Activated CD4-positive, alpha-beta T cell treated with anti-CD3 and anti-CD28 coated beads, Interleukin-2, amount 50 U/mL, for 16 hours (primary cell): ENCODE data around the gene CASKIN2.
"Not testable (repeated sequence)": the region's sequence is repeated elsewhere in the genome, so short reads cannot be mapped to it uniquely, and the experiment has no call there.

Source experiments
- DNase-seq: peaks from one replicate; pipeline ENCODE4 v3.0.0-alpha.2; 2020

Gene CASKIN2

DNA sequence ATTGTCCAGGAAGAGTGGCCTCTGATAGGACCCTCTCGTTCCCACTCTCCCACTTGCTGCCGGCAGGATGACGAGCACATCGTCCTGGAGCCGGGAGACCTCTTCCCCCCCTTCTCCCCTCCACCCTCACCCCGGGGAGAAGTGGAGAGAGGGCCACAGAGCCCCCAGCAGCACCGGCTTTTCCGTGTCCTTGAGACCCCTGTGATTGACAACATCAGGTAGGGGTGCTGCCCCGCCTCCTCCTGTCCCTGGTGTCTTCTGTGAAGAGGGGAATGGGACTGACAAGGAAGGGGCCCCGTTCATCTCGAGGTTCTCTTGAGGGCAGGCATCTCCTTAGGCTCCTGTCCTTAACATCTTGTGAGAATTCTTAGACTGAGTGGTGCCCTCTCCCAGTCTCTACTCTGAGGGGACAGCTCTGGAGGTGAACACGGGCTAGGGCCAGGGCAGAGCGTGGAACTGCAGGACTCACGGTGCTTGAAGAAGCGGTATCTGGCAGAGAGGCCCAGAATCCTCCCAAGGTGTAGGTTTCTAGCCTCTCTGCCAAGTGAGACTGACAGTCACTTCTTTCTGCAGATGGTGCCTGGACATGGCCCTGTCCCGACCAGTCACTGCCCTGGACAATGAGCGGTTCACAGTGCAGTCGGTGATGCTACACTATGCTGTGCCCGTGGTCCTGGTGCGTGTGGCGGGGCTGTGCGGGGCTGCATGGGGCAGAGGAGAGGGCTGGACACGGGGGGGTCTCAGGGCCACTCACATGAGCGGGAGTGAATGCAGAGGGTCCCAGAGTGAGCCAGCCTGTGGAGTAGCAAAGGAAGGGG lies 26.4 kb downstream of the CASKIN2 start:
- DNase-seq: no peak

- peak; percentile 51 for DNase-seq
These were observed 27.8 kb downstream of the CASKIN2 start for GRCh38 chr17:75487351-75488070.

- no peak for DNase-seq
These were observed 28.4 kb downstream of the CASKIN2 start for GRCh38 chr17:75486951-75487350.

DNA sequence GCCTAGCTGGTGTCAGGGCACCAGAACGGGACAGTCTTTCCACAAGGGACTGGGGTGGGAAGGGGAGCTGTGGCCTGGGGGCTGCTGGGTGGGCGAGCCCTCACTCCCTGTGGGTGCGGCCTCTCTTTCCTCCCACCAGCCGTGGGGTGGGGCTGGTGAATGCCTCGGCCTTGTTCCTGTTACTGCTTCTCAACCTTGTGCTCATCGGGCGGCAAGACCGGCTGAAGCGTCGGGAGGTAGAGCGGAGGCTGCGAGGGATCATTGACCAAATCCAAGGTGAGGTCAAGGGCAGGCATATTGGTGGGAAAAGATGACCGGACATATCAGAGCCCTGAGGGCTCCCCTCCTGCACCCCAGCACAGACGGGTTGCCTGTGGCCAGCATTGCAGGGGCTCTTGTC lies 29.2 kb downstream of the CASKIN2 start:
- no peak for DNase-seq

DNA sequence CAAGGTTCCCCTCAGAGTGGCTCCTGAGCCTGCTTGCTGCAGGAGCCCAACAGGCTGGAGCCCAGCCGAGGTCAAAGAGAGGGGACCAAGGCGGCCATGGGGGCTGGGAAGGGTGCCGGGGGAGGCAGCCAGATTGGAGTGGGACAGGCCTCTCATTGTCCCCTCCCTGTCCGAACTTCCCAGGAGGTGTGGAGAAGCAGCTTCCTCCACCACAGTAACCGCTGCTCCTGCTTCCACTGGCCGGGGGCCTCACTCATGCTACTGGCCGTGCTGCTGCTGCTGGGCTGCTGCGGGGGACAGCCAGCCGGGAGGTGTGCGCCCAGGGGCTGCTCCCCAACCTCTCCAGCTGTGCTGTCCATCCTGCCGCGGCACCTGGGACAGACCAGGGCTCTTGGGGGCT lies 29.6 kb downstream of the CASKIN2 start:
- no peak for DNase-seq

DNA sequence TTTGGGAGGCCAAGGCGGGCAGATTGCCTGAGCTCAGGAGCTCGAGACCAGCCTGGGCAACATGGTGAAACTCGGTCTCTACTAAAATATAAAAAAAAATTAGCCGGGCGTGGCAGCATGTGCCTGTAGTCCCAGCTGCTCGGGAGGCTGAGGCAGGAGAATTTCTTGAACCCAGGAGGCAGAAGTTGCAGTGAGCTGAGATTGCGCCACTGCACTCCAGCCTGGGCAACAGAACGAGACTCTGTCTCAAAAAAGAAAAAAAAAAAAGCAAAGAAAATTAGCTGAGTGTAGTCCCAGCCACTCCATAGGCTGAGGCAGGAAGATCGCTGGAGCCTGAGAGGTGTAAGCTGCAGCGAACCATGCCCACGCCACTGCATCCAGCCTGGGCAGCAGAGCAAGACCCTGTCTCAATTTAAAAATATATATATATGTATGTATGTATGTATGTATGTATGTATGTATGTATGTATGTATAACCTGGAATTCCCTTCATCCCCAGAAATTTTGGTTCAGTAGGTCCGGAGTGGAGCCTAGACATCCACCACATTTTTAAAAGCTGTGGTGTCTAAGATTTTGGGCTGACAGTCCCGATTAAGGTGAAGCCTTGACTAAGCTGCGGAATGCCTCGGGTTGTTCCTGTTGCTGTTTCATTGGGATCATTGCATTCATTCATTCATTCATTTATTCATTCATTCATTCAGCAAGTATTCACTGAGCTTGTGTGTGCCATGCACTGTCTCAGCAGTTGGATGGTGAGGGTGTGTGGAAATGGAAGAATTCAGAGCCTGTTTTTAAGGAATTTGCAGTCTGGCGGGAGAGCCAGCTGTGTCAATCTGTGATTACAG lies 33.0 kb downstream of the CASKIN2 start:
- no peak for DNase-seq

DNA sequence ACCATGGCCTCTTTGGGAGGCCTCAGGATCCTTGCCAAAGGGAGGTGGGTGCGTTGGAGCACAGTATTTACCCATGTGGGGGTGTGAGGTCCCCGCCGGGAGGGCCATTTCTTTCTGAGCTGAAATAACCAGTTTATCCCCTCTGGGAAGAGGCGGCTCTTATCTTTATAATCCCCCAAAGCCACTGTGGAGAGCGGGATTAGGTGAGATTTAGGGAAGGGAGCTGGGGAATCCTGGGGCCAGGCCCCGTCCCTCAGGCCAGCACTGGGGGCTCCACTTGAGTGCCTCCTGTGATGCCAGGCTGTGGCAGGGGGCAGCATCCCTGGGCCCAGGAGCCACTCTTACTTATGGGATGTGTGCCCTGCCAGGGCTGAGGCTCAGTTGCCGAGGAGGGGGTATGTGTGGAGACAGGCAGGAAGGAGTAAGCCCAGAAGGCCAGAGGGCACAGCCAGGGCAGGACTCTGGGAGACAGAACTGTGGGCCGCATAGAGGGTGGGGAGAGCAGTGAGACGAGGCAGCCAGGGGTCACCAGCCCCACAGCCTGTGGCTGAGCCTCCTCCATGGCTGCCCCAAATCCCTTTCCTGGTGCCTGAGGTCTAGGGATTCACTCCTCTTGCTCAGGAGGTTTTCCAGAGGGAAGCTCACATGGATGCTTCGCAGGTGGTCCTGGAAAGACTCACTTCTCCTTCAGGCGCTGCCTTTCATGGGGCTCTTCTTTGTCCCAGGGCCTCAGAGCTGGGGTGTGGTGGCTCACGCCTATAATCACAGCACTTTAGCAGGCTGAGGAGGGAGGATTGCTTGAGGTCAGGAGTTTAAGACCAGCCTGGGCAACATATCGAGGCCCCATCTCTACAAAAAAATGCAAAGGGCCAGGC lies 33.9 kb downstream of the CASKIN2 start:
- no peak for DNase-seq

DNA sequence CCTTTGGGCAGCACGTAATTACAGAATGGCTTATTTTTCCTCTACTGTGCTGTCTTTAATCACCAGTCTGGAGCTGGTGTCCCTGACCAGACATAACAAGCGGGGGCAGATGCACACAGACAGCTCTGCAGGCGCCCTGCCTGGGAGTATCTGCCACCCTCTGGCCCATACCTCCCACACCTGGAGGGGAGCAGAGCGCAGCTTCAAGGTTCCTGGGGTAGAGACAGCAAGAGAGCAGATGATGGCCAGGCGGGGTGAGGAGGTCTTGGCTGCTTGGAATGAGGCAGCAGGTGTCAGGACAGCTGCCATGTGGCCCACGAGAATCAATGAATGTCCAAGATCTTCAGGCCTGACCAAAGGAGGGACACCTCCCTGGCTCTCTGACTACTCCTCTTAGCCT lies 35.1 kb downstream of the CASKIN2 start:
- DNase-seq: no peak

DNA sequence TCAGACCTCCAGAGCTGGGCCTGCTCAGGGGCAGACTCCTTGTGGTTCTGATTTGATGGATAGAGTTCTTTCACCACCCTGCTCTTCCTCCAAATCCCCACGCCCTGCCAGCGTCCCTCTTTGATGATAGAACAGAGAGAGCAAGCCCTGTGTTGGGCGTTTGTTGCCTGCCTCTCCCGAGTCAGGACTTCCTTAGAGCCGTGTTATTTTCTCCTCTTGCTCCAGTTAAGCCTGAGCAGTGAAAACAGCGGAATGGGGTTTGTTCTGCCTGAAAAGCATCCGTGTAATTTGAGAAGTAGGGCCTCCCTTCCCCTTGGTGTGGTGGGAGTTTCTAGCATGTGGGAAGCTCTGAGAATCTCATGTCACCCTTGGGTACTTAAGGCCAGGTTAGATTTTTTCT lies 36.8 kb downstream of the CASKIN2 start:
- no peak for DNase-seq

DNA sequence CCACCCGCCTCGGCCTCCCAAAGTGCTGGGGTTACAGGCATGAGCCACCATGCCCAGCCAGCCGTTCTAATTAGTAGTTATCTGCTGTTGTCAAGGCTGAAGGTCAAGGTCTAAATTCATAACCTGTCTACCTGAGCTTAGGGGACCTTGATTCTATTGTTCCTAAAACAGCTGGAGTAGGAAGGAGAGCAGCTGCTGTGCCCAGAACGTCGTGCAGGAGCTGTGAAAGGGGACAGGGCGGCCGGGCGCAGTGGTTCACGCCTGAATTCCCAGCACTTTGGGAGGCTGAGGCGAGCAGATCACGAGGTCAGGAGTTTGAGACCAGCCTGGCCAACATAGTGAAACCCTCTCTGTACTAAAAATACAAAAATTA lies 37.9 kb downstream of the CASKIN2 start:
- not testable (repeated sequence) for DNase-seq

DNA sequence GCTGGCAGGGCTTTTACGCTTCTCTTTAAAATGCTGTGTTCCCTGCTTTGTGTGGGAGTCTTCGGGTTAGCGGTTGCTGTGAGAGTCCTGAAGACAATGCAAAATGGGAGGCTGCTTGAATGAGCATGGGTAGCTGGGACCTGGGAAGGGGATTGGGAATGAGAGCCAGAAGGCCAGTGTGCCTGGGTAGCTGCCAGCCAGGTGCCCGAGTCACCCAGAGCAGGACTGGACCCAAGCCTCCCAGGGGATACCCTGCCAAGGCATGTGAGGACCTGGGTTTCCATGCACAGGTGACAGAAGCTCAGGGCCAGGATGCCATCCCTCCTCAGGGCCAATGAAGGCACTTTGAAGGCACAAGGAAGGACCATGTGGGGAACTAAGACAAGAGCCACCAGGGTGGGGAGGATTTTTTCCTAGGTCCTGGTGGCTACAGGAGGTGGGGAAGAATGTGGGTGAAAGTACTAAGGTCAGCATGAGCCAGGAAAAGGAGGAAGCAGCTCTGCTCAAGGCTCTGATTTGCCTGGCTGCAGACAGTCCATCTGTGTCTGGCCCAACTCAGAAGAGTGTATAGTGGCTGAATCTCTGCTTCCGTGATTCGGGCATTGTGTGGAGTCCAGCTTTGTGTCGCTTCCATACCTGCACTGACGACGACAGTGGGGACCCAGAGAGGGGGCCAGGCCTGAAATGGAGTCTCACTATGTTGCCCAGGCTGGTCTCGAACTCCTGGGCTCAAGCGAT lies 38.4 kb downstream of the CASKIN2 start:
- no peak for DNase-seq

DNA sequence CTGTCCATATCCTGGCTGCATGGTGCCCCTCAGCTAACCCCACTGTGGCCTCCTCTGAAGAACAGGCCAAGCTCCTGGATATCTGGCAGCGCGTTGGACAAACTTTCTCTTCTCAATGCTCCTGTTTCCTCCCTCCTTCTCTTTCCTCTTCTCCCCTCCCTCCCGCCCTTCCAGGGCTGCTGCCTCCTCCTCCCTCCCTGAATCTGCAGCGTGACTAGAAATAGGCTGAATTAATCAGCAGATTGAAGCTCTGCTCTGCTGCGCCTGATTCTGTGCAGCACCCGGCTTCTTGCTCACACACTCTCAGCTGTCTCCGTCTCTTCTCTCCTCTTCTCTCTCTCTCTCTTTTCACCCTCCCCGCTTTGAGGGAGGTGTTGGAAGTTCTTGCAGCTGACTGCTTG lies 39.1 kb downstream of the CASKIN2 start:
- DNase-seq: no peak

GRCh38 chr17:75475851-75476250 lies 39.5 kb downstream of the CASKIN2 start:
- no peak for DNase-seq

GRCh38 chr17:75475144-75475835 lies 40.0 kb downstream of the CASKIN2 start:
- DNase-seq: no peak

DNA sequence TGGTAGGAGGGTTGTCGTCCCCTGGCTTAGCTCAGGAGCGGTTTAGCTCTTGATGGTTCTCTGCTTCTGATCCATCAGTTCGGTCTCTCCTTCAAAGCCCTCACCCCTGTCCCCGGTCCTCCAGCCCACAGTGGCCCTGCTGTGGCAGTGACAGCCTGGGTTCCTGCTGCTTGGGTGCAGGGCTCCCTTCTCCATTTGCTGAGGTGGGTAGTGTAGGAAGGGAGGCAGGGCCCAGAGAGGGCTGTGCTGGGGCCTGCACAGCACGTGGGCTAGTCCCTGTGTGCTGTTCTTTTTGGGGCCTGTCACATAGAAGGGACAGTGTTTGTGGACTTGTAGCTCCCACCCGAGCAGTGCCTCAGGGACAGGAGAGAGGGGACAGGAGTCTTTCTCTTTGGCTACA lies 40.6 kb downstream of the CASKIN2 start:
- no peak for DNase-seq

DNA sequence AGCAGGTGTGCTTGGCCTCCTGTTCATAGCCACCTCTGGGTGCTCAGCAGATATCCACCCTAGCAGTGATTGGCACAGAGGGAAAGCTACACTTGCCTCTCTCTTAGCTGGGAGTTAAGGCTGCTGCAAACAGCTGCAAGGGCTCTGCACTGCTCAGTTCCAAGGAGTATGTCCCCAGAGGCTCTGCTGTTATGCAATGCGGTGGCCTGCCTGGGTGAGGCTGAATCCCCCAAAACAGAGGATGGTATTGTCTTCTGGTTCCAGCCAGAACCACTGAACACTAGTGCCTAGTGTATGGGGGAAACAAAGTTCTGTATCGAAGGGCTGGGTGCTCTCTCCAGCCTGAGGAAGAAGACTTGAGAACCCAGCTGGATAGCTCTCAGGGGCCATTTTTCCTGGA lies 42.1 kb downstream of the CASKIN2 start:
- DNase-seq: no peak

- DNase-seq: no peak
These were observed 43.2 kb downstream of the CASKIN2 start for GRCh38 chr17:75472119-75472518.

GRCh38 chr17:75471207-75471606 lies 44.1 kb downstream of the CASKIN2 start:
- DNase-seq: no peak

- DNase-seq: no peak
These were observed 46.5 kb downstream of the CASKIN2 start for GRCh38 chr17:75468779-75469373.

GRCh38 chr17:75468291-75468754 lies 47.0 kb downstream of the CASKIN2 start:
- no peak for DNase-seq

GRCh38 chr17:75465039-75465438 lies 50.3 kb downstream of the CASKIN2 start:
- DNase-seq: no peak
